ENCODE measurements around the gene GGPS1. TPM values are rescaled to one million over a fixed set of nuclear protein-coding genes. Genes with fewer than 3 reads are reported as not detected.

GGPS1 gene
- total RNA-seq, 1 experiment from 2014 or later: 42.8 TPM

Other genes starting within 250 kb of the GGPS1 start
- 44.5 and 72.8 TPM in 2 replicates for gene TOMM20, start 199.7 kb upstream of the GGPS1 start, total RNA-seq (2014; rRNA removed; shearing (Covaris generic))
- gene RBM34, start 167.3 kb upstream of the GGPS1 start, total RNA-seq (2014; rRNA removed; shearing (Covaris generic)): 73.0 and 82.7 TPM in 2 replicates
- 12.8 and 17.0 TPM in 2 replicates for gene ARID4B, start 391 bp upstream of the GGPS1 start, total RNA-seq (2014; rRNA removed; shearing (Covaris generic))
- gene TBCE, start 38.9 kb downstream of the GGPS1 start, total RNA-seq (2014; rRNA removed; shearing (Covaris generic)): 20.8 and 30.3 TPM in 2 replicates
- 24.5 and 31.3 TPM in 2 replicates for gene B3GALNT2, start 175.9 kb downstream of the GGPS1 start, total RNA-seq (2014; rRNA removed; shearing (Covaris generic))